Amniotic epithelial cell (primary cell): ENCODE data around the gene PTPRT.

ENCODE experiments used
- DNase-seq: peaks from one replicate; pipeline ENCODE4 v3.0.0-alpha.2; 2010; ENCODE audit warnings: low read depth

PTPRT gene

DNA sequence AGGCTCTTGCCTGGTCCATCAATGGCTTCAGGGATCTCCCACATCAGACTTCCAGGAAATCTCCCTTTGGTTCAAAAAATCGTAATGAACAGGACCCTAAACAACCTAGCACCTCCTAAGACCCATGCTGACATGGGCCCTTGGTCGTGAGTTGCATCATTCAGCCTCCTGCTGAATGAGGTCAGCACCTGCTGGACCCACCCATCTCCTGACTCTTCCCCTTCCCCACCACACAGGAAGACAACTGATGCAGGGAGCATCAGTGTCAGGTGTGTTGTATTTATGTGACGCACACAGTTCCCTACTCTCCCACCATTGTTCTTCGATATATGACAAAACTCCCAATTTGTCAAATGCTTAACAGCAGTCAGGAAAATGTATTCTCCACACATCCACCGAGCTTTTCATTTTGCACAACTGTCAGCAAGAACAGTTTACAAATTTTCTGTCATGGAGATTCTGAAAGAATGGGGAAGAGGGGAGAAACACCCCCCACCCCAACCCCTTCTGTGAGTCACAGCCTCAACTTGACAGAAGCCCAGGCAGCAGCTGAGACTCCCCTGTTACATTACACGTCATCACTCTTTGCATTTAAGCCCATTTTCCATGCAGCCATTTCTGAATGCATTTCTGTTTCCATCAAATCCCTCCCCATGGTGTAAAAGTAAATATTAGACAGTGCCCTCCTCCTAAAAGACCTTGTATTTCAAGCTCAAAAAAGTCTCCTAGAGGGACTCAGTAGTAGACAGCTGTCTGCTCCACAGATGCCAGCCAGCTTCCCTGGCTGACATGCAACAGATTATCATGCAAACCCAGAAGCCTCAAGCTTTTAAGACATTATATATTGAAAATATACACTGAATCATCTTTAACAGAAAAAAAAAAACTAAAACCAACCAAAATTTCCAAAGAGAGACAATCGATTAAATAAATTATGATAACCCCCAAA is 577.5 kb downstream of the PTPRT start:
- DNase-seq: no peak

DNA sequence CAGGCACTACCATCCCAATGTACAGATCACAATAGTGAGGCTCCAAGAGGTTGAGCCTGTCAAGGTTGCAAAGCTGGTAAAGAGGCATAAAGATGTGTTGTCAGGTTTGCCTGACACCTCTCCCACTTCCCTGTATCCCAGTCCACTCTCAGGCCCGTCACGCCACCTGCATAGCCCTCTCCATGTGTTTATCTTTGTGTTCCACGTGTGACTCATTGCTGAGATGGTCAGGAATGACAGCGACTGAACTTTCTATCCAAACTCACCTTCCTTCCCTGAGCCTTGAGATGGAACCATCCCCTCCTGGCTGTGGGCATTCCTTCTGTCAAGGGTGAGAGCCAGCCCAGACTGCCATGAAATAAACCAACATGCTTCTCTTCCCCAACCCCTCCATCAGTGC is 578.3 kb downstream of the PTPRT start:
- no peak for DNase-seq

DNA sequence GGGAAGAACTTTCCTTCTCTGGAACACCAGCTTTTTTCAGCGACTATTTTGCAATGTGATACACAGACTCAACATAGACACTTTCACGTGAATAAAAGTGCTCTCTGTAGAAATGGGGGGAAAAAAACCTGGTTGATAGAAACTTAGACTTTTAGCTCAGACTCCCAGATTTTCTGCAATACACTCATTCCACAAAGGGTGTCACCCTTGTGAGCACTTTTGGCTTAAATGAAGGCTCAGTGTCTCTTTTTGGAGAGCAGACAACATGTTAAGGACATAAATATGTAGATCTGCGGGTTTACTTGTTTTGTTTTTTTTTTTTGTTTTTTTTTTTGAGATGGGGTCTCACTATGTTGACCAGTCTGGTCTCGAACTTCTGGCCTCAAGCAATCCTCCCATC is 579.6 kb downstream of the PTPRT start:
- DNase-seq: no peak

DNA sequence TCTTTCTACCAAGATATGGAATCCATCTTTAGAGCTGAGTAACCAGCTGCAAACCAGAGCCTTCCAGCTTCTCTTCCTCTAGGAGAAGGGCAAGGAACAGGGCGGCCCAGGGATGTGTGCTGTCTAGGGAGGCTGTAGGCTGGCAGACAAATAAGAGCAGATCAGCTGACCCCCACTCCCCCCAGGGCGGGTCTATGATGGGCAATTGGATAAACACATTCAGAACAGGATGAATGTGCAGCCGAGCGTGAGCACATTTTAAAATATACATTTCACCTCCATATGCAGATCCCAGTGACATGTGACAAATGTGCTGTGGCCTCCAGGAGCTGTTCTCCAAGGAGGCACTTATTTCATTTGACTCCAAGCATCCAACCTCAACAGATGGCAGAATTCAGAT is 580.1 kb downstream of the PTPRT start:
- DNase-seq: no peak

DNA sequence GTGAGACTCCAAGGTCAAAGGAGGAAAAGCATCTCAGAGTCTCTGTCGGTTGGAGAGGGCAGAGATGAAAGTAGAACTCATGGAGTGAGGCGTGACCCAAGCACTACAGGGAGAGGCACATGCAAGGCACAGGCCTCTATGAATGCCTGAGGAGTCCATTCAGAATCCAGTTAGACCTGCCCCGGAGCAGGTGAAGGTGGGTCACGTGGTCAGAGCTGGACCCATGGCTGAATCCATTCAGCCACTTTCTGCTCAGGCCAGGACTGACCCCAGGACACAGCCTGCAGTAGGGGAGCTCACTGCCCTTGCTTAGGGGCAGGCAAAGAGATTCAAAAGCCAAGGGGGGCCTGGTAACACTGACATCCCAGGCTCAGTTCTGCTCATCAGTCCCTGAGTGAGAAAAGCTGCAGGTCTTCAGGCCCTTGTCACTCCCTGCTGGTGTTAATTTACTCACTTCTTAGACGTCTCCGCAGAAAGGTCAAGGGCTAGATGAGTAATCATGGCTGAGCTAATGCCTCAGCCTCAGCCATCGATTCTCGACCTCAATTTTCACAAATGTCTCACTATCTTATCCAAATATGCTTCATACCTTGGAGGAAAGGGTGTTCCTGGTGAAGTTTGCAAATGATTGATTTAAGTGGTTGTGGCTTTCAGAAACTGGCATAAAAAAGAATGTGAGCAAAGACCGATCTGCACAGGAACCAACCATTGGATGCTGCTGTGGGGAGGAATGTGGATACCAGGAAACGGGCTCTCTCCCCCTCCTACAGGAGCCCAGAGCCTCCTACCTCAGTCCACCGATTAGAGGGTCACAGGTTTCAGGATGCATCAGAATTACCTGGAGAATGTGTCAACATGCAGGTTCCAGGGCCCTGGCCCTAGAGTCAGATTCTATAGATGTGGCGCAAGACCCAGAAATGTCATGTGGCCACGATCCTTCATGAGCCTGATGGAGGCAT is 584.4 kb downstream of the PTPRT start:
- DNase-seq: no peak

DNA sequence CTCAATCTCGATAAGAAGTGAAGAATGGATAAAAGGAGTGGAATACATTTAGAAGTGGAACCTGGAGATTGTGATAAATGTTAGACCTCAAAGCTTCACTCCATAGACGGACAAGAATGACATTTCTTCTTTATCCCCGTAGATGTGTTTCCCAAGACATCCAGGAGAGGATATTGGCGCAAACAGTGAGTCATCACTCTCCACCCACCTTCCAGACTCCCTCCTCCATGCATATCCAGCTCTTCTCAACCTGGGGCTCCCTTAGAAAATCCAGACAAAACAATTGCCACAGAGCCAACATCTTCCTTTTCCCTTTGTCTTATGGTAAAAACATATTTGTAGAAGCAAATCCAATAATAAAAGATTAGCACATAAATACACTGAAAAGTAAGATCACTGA is 586.1 kb downstream of the PTPRT start:
- no peak for DNase-seq

DNA sequence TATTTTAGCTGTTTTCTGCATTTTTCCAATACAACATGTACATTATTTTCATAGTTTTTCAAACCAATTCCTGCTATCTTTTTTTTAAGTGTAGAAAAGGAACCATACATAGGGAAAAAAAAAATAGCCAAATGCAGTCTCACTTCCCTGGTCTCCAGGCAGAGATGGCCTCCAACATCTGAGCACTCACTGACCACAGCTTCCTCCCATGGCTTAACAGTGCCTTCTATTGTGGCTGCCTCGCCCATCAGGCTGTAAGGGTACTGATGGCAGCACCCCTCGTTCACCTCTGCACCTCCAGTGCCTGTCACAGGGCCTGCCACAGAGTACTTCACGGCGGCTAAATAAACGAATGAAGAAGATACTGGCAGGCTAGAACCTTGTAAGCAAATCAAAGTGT is 591.1 kb downstream of the PTPRT start:
- DNase-seq: no peak

DNA sequence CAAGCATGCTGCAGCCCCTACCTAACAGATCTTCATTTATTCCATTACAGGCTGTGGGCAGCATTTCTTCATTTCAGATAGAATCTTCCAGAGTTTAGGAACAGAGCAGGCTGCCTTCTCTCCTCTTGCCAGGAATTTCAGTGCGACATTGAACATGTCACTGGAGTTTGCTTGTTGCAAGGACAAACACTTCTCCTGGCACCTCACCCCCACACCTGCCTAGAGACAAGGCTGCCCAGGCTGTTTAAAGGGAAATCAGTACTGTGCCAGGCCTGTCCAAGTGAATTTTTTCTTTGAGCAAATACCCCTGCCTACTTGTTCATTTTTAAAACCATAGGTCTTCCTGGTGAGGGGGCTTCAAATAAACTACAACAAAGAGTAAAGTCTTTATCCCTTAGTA is 594.1 kb downstream of the PTPRT start:
- no peak for DNase-seq

DNA sequence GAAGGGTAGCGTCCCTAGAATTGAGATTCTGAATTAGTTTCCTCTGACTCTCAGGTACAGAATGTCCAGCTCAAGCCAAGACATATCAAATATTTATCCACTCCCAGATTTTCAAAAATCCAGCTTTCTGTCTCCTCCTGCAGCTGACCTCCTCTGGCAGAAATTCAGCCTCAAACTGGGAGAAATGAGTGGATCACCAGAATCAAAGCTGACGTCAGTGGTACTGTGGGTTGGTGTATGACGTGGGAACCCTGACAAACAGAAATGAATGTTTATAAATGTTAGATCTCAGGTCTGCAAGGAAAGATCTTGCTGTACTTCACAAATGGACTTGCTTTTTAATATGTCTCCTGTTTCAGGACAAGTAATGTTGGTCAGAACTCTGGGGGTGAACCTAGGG is 595.0 kb downstream of the PTPRT start:
- DNase-seq: no peak

DNA sequence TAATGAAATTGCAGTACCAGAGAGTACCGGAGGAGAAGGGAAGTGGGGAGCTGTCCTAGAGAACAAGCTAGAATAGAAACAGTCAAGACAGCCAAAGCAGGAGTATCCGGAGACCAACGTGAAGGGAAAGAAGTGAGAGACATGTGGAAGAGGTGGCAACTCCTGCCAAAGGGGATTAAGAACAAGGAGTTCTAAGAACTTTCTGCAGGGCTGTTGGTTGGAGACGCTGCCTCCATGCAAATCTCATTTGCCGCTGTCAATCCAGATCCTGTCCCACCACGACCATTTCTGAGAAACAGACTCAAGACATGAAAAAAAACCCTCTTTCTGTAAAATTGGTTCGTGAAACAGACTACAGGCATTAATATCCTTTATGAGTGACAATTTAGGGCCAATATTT is 595.7 kb downstream of the PTPRT start:
- no peak for DNase-seq

DNA sequence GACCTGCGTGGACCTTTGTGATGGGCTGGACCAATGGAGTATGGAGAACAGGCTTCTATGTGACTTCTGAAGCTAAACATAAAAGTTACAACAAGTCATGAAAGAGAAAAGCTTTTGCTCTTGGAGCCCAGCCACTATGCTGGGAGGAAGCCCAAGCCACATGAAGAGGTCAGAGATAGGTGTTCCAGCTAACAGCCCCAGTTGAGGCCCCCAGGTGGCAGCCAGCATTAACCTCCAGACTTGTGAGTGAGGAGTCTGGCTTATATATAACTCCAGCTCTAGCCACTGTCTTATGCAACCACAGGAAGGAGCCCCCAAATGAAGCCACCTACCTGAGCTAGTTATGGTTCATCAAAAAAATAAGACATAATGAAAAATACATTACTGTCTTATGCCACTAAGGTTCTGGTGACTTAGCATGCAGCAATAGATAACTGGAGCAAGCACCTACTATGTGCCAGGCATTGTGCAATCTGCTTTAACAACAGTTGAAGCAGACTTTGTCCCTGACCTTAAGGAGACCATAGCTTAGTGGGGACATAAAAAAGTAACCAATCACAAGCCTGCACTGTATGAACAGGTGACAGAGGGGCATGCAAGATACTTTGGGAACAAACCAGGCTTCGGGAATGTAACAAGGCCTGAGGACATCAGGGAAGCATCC is 599.6 kb downstream of the PTPRT start:
- no peak for DNase-seq

DNA sequence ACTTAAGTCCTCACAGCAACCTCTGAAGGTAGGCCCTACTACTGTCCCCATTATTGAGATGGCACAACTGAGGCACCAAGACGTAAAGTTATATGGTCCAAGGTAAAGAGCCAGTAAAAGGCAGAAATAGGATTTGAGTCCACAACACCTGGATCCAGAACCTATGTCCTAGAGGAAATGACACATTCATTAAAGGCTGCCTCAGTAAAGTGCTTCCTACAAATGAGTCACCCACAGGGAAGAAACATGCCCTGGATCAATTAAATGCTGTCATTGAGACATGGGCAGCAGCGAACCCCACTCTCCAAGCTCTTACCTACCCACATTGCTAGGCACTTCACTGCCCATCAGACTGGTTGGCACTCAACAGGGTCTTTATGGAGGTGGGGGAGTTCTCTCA is 600.9 kb downstream of the PTPRT start:
- no peak for DNase-seq

DNA sequence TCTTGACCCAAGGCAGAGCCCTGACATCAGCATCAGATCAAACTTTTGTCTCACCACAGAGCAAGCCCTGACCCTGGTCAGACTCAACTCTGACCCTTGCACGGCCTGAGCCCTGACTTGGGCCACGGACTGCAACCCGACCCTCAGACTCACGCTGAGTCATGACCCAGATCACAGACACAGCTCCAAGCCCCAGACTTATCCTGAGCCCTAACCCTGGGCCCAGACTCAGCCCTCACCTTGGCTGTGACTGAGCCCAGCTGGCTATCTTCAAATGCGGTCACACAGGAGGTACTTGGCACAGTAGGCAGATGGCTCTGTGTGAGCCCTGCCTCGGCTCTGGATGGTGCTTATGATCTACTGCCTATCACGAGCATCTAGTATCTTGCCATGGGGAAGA is 602.3 kb downstream of the PTPRT start:
- no peak for DNase-seq

DNA sequence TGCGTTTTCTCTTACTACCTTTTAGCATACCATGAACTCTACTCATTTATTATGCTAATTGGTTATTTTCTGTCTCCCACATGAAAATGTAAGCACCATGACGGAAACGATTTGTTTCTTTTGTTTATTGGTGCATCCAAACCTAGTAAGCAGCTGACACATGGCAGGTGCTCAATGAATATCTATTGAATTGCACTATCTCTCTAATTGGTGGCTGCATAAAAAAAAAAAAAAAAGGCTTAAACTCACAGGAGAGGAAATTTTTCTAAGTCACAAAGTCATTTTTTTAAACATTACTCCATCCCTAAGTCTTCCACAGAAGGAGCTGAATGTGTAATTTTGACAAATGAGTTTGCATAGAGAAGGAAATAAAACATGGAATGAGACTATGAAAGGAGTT is 608.4 kb downstream of the PTPRT start:
- no peak for DNase-seq

DNA sequence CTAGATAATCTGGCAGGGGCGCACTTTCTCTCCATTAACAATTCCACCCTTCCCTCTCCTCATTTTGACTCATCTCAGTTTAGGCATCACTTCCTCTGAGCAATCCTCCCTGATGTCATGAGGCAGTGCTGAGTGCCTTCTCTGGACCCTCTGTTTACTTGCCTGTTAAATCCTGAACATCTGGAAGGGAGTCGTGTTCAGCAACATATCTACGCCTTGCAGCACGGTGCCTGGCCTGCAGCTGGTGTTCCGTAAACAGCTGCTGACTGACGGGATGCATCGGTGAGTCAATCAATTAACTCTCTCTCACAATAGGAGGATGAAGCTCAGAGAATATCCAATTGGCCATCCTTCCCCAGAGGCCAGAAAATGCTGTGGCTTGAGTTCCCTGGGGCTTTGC is 613.5 kb downstream of the PTPRT start:
- DNase-seq: no peak

DNA sequence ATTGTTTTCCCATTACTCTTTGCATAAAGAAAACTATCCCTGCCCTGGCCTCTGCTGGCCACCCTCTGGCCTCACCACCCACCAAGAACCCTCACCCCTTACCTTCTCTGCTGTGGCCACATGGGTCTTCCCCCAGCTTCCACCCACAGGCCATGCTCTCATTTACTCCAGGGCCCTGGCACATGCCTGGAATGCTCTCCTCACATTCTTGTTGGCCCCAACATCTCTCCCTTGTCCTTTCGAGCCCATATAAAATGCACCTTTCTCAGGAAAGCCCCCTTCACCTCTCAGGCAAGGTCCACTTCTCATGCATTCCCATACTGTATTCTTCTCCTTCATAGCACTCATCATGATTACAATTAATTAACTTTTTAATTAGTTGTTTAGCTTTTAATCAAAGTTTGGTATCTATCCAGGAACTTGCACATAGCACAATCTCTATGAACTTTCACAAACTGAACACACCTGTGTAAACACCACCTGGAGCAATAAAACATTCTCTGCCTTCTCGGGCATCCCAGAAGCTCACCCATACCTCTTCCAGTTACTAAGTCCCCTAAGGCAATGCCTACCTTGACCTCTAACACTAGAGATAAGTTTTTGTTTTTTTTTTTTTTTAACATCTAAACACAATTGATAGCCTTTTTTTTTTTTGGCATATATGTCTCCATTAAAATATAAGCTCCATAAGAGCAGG is 617.2 kb downstream of the PTPRT start:
- DNase-seq: no peak

DNA sequence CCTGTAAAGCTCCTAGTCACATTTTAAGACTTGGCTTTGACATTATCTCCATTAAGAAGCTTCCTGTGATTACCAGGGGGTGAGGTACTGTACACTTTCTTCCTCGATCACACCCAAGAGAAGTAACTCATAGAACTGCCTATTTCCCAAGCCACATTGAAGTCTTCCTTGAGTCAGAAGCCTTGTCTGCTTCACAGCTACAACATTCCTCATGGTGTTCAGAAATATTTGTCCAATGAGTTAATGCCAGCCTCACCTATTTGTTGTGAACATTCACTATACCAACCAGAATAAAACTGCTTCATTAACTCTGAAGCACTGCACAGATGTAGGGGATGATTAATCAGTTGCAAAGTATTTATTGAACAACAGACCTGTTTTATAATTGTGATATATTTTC is 622.3 kb downstream of the PTPRT start:
- no peak for DNase-seq

DNA sequence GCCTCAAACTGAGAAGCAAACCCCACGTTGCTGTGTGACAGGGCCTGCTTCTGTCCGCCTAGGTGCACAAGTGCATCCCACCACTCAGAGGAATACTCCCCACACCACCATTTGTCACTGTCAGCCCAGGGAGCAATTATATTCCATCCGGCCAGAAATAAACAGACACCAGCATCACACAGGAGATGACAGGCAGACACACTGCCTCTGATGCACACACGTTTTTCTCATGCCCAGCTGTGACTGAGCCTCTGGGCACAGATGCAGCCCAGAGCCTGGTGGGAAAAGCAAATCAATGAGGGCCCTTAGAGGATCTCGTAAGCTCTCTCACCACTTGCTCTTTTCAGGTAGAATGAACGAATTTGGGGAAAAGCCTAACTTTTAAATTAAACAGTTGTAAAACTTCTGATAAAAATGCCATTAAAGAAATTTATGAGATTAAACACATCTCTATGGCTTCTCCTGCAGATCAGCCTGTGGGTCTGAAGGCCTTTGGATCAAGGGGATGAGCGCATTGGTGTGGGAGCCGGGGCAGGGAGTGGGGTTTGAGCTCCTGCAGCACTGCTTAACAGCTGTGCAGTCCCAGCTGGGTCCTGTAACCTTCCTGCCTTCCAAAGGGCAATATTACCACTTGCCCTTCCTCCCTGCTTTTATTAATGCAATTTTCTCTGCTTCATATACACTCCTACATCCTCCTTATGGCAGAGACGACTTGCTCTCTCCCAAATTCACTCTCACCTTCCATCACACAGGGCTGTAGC is 624.3 kb downstream of the PTPRT start:
- DNase-seq: no peak

DNA sequence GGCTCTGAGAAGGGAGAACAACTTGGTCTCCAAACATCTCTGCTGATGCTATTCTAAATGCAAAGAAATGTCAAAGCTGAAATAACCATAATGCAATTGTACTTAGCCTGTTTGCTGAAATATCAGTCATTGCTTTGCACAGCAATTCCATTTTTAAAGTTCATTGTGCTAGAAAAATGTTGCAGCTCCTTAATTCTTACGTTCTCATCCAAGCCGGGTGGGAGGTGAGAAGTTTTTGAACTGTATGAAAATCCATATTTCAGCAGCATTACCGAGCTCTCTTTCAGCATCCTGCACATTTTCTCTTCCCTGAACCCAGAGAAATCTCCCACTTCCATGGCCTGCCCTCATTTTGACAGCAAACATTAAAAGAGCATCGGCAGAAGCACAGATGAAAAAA is 630.0 kb downstream of the PTPRT start:
- no peak for DNase-seq

DNA sequence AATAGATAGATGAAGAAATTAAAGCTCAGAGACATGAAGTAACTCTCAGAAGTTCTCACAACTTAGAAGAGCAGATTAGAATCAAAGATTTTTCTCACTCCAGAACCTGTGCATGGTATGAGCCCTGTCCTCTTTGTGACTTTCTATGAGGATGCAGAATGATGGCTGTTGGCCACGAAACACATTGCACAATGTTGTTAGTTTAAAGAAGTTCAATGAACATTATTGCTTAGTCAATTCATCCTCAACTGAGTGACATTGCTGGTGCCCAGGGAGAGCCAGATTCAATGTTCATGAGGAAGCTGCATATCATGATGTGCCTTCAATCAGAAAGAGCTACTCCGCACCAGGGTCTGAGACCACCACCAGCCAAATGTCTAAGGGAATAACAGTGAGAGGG is 633.1 kb downstream of the PTPRT start:
- DNase-seq: no peak

DNA sequence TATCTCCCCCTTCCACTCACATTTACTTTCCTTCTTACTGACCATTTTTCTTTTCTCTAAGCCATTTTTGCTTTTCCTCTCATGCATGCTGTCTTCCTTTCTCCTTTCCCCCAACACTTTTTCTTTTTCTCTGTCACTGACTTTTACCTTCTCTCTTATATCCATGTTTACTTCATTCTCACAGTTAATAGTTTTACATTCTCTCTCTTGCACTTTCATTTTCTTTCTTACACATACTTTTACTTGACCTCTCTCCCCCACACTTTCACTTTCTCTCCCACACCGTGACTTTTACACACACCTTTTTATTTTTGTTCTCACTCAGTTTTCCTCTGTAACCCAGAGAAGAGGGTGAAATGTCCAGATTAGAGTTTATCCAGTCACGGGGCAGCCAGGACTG is 636.3 kb downstream of the PTPRT start:
- no peak for DNase-seq
